ENCODE results near the gene FAAH.
A peak's percentile ranks its signal among the peaks of the same experiment; 100 is the strongest.

The FAAH gene

GRCh38 chr1:46410156-46411009, 16.3 kb downstream of the FAAH start:
- POLR2A ChIA-PET (ENCODE audit: low non-redundant PET): no interaction called here
- no peak for DNase-seq (ENCODE audit: low spot score)
- CTCF ChIA-PET: interaction anchor here (0.5 to 0.6 kb wide), 2 partner anchors 81 to 797 kb away, joined by 3 read pairs; no protein-coding TSS in a partner anchor
- no peak overlapping the region for H3K27ac ChIP-seq
- no peak for TF ChIP-seq CTCF (conservative IDR thresholded peaks at IDR 0.05; ENCODE audit: low read depth)

- TF ChIP-seq CTCF (conservative IDR thresholded peaks at IDR 0.05; ENCODE audit: low read depth): no peak
- no peak for DNase-seq (ENCODE audit: low spot score)
- CTCF ChIA-PET: interaction anchor here (0.6 kb wide), 1 partner anchor 798 kb away, joined by 3 read pairs; no protein-coding TSS in a partner anchor
- H3K27ac ChIP-seq: no peak overlapping the region
- POLR2A ChIA-PET (ENCODE audit: low non-redundant PET): no interaction called here
These were observed 16.9 kb downstream of the FAAH start for GRCh38 chr1:46411010-46411405.

- ChIA-PET POLR2A (ENCODE audit: low non-redundant PET) (no interaction called here), CTCF (interaction anchor here (0.7 kb wide), 1 partner anchor 120 kb away, joined by 4 read pairs; no protein-coding TSS in a partner anchor)
- 0 out of 2 replicates have a peak, but pooled peaks have one; percentile 29 for TF ChIP-seq CTCF (conservative IDR thresholded peaks at IDR 0.05; ENCODE audit: low read depth)
- no peak overlapping the region for H3K27ac ChIP-seq
- no peak for DNase-seq (ENCODE audit: low spot score)
These were observed 17.7 kb downstream of the FAAH start for GRCh38 chr1:46411601-46412341.

- no peak overlapping the region for H3K27ac ChIP-seq
- no peak for DNase-seq (ENCODE audit: low spot score)
- ChIA-PET POLR2A (ENCODE audit: low non-redundant PET) (no interaction called here), CTCF (interaction anchor here (0.7 kb wide), 1 partner anchor 75 kb away, joined by 3 read pairs; no protein-coding TSS in a partner anchor)
- no peak for TF ChIP-seq CTCF (conservative IDR thresholded peaks at IDR 0.05; ENCODE audit: low read depth)
These were observed 18.9 kb downstream of the FAAH start for GRCh38 chr1:46412893-46413595.

GRCh38 chr1:46413596-46413985, 19.5 kb downstream of the FAAH start:
- no peak for TF ChIP-seq CTCF (conservative IDR thresholded peaks at IDR 0.05; ENCODE audit: low read depth)
- H3K27ac ChIP-seq: no peak overlapping the region
- CTCF ChIA-PET: interaction anchor here (0.6 to 1.0 kb wide), 3 partner anchors 8 to 54 kb away, joined by 3 to 7 read pairs (median 3); no protein-coding TSS in a partner anchor
- POLR2A ChIA-PET (ENCODE audit: low non-redundant PET): no interaction called here
- no peak for DNase-seq (ENCODE audit: low spot score)

GRCh38 chr1:46415514-46415913, 21.4 kb downstream of the FAAH start:
- CTCF ChIA-PET: no interaction called here
- DNase-seq (ENCODE audit: low spot score): no peak
- no peak overlapping the region for H3K27ac ChIP-seq
- POLR2A ChIA-PET (ENCODE audit: low non-redundant PET): no interaction called here
- TF ChIP-seq CTCF (conservative IDR thresholded peaks at IDR 0.05; ENCODE audit: low read depth): no peak

All from RWPE1 (cell line).